H4 (cell line): ENCODE data around the gene TRIP13. TPM values are rescaled to one million over a fixed set of nuclear protein-coding genes. Genes with fewer than 3 reads are reported as not detected.

Experiments
- total RNA-seq: library from RNA; depleted of rRNA; stranded (reverse); fragments of >200 nt; shearing (Covaris generic); gene quantifications from 2 replicates; pipeline ENCODE4 v1.2.3, GENCODE V29; 2014; rRNA removed

Gene TRIP13
- total RNA-seq, 1 experiment from 2014 or later, result 54.2 TPM

Other genes with a start within 250 kb of the TRIP13 start
- gene TPPP, start 199.5 kb upstream of the TRIP13 start, total RNA-seq, result 0.85 and 0.90 TPM in 2 replicates
- 0.19 and 0.35 TPM in 2 replicates for gene ZDHHC11B, start 108.2 kb upstream of the TRIP13 start, total RNA-seq
- gene ZDHHC11, start 41.9 kb upstream of the TRIP13 start, total RNA-seq, result 0.50 and 2.0 TPM in 2 replicates
- gene BRD9, start 83 bp upstream of the TRIP13 start, total RNA-seq, result 16.7 and 17.4 TPM in 2 replicates
- gene NKD2, start 115.9 kb downstream of the TRIP13 start, total RNA-seq, result 0.43 and 2.8 TPM in 2 replicates
- gene SLC12A7, start 219.2 kb downstream of the TRIP13 start, total RNA-seq, result 8.8 and 13.8 TPM in 2 replicates